ENCODE data around the gene CCDC24. TPM values are rescaled to one million over a fixed set of nuclear protein-coding genes. Genes with fewer than 3 reads are reported as not detected.

Gene CCDC24
- total RNA-seq, 1 experiment from 2014 or later = 11.8 TPM

GRCh38 chr1:44014365-44015104, 23.1 kb downstream of the CCDC24 start:
- Histone ChIP-seq H4K91ac (ENCODE audit: insufficient read length, low read depth, low read length) (no peak overlapping the region), H2AFZ (ENCODE audit: low read length) (no peak overlapping the region), H3K79me1 (ENCODE audit: insufficient read depth, low read depth, low read length, poor library complexity, severe bottlenecking) (no peaks in the 10 kb centered on the region), H2BK120ac (ENCODE audit: low read depth, low read length, poor library complexity, severe bottlenecking) (no peak overlapping the region), H3K4me1 (ENCODE audit: insufficient read depth, low read length) (peaks cover 3% of the 10 kb centered on the region; the same call in 1 of the 2 replicates), H3K4me2 (ENCODE audit: insufficient read depth, insufficient read length, low read length) (no peak overlapping the region), H3K18ac (ENCODE audit: insufficient read length, low read depth, low read length) (no peak overlapping the region), H3K23me2 (ENCODE audit: insufficient read length, low read depth, low read length, poor library complexity, severe bottlenecking) (no peaks in the 10 kb centered on the region), H2AK5ac (ENCODE audit: insufficient read length, low read length) (no peak overlapping the region), H3K9me3 (ENCODE audit: control insufficient read depth, low read depth, low read length) (no peaks in the 10 kb centered on the region), H3K27ac (ENCODE audit: insufficient read length, low read depth, low read length) (no peak overlapping the region), H2BK15ac (ENCODE audit: low read depth, low read length) (no peak overlapping the region), H4K20me1 (ENCODE audit: control insufficient read depth, insufficient read depth, insufficient read length) (no peaks in the 10 kb centered on the region), H3K4ac (ENCODE audit: low read depth, low read length) (no peak overlapping the region), H3K56ac (ENCODE audit: insufficient read length, low read depth, low read length) (no peak overlapping the region), H3K27me3 (ENCODE audit: insufficient read depth, low read length) (no peaks in the 10 kb centered on the region), H4K5ac (ENCODE audit: insufficient read length, low read depth, low read length) (no peak overlapping the region), H3K9ac (ENCODE audit: extremely low read depth, insufficient read length, low read length) (no peak overlapping the region), H3K23ac (ENCODE audit: insufficient read length, low read depth, low read length) (no peak overlapping the region), H3K14ac (ENCODE audit: insufficient read depth, low read length) (no peak overlapping the region; the same call in 1 of the 2 replicates), H2BK12ac (ENCODE audit: insufficient read length, low read depth, low read length) (no peak overlapping the region), H3T11ph (ENCODE audit: low read length) (no peak overlapping the region), H3K79me2 (ENCODE audit: insufficient read depth, low read length) (no peaks in the 10 kb centered on the region), H2BK20ac (ENCODE audit: low read depth, low read length, poor library complexity, severe bottlenecking) (no peak overlapping the region), H2BK5ac (ENCODE audit: insufficient read length, low read length) (no peak overlapping the region), H4K8ac (replicated peaks; ENCODE audit: insufficient read length, low read depth, low read length) (no peak overlapping the region)
- Mint-ChIP-seq H3K36me3 (ENCODE audit: insufficient read depth in 1 of 3, low read depth in 3 of 3) (peaks cover 3 to 8% (median 4%) of the 10 kb centered on the region in 3 experiments; a peak in 6 of 7 replicates), H3K9me3 (no peaks in the 10 kb centered on the region), H3K27ac (peak overlapping the region in 1 of 3 experiments; percentile 12; a peak in 2 of 7 replicates), H3K27me3 (ENCODE audit: low read depth) (no peaks in the 10 kb centered on the region), H3K4me3 (no peak overlapping the region), H3K4me1 (peaks cover 15 to 31% of the 10 kb centered on the region in 2 experiments)
- WGBS (ENCODE audit: extremely low coverage, insufficient read length, low lambda C conversion rate) = no CpG with 5 or more reads among the region's 8 CpGs
- TF ChIP-seq CTCF (conservative IDR thresholded peaks at IDR 0.05) = no peak
- DNase-seq = no peak

Measured in H9 (cell line).